Measurements from ENCODE around the gene DNMT3B.
A peak's percentile ranks its signal among the peaks of the same experiment; 100 is the strongest.
"Not testable (repeated sequence)": the region's sequence is repeated elsewhere in the genome, so short reads cannot be mapped to it uniquely, and the experiment has no call there.

Gene DNMT3B

DNA sequence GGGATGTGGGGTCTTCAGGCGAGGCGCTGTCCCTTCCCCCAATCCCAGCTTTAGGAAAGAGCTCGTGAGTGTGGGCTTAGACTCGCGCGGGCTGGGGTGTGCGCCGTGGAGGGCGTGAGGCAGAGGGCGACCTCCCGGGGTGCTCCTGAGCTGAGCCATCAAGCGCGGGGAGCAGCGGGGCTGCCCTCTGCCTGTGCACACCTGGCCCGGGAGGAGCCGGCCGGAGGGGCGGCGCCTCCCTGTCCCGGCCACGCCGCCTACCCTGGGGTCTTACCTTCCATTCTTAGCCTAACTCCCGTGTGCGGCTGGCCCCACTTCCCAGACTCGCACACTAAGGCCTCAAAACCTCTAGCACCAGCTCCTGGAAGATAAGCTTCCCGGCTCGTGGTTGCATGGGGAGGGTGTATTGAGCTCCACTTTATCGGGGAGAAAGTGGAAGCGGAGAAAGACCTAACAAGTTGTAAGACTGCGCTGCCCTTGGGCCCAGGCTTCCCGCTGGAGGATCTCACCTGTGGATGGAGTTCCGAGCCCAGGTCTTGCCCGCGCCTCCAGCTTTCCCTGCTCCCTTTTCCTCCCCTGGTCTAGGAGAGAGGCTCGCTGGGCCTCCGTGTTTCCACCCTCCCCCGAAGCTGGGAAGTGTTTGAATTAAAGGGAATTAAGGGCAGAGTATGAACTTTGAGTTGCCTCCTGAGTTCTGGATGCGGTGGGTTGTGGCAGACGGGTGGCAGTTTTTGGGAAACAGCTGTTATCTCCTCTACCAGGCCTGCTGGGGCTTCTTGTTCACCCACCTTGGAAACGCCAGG, 1.2 kb downstream of the DNMT3B start:
- DNase-seq (ENCODE audit: low read depth in 2 of 2): no peak

DNA sequence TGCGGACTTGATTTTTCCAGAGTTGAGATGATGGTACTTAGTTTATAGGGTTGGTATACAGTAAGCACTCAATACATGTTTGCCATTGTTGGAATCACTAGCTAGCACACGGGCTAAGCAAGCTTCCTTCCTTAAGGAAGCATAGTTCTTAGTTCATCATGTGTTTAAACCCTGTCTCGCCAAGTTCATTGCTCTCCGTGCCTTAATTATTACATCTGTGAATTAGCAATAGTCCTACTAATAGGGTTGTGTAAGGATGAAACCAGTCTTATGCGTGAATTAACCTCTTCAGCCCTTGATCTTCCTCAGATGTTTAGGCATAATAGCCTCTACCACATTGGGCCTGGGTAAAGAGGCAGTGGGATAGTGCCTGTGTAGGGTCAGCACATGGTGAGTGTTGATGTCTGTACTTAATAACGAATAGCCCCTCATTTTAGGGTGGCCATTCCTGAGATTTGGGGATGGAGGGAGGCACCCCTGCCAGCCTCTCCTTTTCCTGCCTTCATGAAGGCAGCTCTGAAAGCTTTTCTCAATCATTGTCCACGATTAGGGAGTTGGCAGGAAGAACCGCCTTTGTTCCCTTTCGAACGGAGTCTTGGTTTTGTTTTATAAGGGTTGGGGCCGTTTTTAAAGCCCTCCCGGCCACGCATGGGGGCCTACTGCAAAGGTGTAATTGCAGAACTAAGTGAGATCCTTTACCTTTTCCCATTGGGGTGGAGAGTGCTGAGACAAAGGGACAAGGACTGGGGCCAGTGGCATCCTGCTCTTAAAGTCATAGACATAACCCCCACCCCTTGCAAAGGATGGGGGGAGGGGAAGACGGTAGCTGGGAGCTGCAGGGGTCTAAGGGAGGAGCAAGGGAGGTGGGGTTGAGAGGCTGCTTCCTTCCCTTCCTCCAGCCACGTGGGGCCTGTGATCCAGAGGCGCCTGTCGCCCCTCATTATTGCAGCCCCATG, 2.1 kb downstream of the DNMT3B start:
- no peak for DNase-seq (ENCODE audit: low read depth in 2 of 2)

DNA sequence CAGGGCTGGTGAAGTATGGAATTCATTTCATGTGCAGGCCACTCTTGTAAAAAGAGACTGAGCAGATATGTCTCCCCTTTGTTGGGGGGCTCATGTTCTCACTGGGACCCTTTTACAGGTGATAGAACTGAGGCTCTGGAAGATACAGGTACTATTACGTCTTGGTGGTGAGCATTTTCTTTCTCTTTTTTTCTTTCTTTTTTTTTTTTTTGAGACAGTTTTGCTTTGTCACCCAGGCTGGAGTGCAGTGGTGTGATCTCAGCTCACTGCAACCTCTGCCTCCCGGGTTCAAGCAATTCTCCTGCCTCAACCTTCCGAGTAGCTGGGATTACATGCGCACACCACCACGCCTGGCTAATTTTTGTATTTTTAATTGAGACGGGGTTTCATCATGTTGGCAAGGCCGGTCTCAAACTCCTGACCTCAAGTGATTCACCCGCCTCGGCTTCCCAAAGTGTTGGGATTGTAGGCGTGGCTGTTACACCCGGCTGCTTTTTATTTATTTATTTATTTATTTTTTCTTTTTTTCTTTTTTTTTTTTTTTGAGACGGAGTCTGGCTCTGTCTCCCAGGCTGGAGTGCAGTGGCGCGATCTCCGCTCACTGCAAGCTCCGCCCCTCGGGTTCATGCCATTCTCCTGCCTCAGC, 3.2 kb downstream of the DNMT3B start:
- DNase-seq (ENCODE audit: low read depth in 2 of 2): not testable (repeated sequence)

DNA sequence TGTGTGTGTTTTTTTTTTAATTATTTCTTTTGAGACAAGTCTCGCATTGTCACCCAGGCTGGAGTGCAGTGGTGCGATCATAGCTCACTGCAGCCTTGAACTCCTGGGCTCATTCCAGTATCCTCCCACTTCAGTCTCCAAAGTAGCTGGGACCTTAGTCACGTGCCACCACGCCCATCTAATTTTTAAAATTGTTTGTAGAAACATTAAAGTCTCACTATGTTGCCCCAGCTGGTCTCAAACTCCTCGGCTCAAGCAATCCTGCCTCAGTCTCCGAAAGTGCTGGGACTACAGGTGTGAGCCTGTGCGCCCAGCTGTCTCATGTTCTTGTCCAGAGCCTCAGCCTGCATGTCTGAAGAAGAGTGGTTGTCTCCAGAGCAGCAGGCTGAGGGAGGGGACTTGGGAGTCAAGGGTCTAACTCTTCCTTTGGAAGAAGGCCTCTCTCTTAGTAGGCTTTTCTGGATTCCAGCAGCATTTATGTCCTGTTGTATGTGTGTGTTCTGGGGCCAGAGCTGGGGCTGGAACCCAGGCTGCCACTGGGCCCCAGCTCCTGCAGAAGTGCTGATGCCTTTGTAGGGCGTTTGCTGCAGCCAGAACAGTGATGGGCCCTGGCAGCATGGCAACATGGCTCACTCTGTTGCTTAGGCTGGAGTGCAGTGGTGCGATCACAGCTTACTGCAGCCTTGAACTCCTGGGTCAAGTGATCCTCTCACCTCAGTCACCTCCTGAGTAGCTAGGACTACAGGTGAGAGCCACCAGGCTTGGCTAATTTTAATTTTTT, 5.4 kb downstream of the DNMT3B start:
- DNase-seq (ENCODE audit: low read depth in 2 of 2): no peak

- DNase-seq (ENCODE audit: low read depth in 2 of 2): no peak
Measured at GRCh38 chr20:32772046-32772445, 9.9 kb downstream of the DNMT3B start.

DNA sequence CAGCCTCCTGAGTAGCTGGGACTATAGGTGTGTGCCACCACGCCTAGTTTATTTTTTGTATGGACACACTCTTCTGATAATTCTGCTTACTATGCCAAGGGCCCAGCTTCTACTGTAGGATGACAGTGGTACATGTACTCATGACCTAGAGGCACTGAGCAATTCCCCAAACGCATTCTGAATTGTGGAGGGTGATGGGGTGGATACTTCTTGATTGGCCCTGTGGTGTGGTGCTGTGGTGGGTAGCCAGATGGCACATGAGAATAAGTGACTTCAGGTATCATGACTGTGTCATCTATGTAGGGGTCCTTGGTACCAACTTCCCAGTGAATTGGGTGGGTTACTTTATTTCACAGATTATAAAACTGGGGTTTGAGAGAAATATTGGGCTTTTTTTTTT, 11.0 kb downstream of the DNMT3B start:
- DNase-seq (ENCODE audit: low read depth in 2 of 2): no peak

DNA sequence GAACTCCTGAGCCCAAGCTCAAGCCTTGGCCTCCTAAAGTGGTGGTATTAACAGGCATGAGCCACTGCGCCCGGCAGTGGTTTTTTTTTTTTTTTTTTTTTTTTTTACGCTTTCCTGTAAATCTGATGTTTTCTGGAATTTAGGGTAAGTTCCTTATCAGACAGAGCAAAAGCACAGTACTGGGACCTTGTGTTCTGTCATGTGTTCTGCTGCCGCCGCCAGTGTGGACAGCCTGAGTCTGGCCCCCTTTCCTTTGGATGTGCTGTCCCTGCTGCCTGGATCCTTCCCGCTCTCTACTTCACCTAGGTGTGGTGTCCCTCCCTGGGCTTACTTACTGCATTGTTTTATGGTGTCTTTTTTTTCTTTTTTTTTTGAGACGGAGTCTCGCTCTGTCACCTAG, 11.7 kb downstream of the DNMT3B start:
- DNase-seq (ENCODE audit: low read depth in 2 of 2): no peak

DNA sequence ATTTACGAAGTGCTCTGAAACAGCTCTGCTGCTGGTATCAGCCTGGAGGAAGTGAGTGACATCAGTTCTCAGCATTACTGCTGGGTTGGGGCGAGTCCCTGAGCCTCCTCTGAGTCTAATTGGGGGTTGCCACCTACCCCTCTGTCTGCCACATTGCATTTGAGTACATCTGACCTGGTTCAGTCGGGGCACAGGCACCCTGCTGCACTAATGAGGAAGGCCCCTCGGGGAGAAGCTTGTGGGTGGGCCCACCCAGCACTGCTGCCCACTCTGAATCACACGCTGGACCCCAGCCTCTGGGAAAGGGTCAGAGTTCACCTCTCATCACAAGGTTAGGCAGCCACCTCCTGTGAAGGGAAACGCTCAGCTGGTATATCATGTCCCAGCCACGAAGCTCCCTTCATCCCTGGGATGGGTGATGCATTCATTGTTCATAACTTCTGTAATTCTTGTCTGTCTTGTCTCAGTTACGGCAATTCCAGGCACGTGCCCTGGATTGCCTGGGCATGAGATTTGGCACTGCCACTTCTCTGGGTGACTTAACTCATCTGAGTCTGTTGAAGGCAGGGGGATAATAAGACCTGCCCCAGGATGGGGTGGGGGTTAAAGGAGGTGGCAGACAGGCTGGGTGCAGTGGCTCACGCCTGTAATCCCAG, 13.3 kb downstream of the DNMT3B start:
- no peak for DNase-seq (ENCODE audit: low read depth in 2 of 2)

GRCh38 chr20:32777177-32777956, 15.2 kb downstream of the DNMT3B start:
- DNase-seq (ENCODE audit: low read depth in 2 of 2): no peak

DNA sequence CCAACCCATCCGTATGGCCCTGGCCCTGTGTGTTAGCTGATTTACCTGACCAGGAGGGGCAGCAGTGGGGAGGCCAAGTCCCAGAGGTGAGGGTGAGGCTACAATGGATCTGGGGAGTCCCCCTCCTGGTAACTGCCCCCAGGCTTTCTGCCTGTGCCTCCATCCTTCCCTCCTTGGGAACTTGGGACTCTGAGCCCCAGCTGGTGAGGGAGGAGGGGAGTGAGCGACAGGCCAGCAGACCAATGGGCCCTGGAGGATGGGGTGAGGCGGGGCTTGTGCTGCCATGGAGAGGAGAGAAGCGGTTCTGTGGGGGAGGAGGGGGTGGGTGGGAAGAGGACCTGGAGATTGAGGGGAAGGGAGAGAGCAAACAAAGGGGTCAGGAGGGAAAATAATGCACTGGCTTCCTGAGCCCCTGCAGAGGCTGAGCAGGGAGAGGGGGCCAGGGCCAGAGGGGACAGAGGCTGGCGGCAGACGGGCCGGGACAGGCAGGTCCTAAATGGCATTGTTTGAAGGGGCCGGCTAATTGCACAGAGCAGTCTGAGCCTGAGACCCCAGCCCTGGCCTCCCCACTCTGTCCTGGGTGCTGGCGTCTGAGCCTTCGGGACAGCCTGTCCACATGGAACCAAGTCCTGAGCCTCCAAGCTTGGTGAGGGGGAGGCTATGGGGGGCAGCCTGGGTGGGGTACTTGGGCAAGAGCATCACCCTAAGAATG, 17.5 kb downstream of the DNMT3B start:
- no peak for DNase-seq (ENCODE audit: low read depth in 2 of 2)

DNA sequence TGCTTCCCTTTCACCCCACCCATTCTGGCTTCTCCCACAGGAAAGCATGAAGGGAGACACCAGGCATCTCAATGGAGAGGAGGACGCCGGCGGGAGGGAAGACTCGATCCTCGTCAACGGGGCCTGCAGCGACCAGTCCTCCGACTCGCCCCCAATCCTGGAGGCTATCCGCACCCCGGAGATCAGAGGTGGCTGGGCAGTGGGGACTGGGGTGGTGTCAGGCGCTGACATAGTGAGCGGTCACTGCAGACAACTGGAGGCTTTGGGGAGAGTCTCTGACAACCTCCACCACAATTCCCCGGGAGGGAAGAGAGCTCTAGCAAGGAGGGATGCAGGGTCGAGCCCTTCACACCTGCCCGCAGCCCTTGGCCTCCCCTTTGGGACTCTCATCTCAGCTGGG, 18.1 kb downstream of the DNMT3B start:
- DNase-seq (ENCODE audit: low read depth in 2 of 2): no peak

GRCh38 chr20:32780749-32781655, 18.8 kb downstream of the DNMT3B start:
- no peak for DNase-seq (ENCODE audit: low read depth in 2 of 2)

GRCh38 chr20:32784369-32785080, 22.3 kb downstream of the DNMT3B start:
- no peak for DNase-seq (ENCODE audit: low read depth in 2 of 2)

DNA sequence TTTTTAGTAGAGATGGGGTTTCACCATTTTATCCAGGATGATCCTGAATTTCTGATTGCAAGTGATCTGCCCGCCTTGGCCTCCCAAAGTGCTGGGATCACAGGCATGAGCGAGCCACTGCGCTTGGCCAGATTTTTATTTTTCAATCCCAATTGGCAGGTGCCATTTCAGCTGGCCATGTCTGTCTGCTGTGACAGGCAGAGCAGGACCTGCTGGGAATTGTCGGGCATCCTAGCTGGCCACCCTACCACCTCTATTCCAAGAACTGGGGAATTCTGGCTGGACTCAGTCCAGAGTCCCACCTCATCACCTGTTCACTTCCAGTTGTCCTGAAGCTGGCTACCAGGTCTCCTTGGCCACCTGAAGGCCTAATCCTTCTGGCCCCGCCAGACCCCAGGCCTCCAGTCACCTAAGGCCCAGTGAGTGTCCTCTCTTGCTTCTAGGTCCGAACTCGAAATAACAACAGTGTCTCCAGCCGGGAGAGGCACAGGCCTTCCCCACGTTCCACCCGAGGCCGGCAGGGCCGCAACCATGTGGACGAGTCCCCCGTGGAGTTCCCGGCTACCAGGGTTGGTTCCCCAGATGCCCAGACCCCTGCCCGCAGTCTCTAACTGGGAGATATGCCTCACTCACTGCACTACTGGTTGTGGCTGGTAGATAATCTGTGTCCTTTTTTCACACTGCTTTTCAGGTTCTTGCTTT, 24.0 kb downstream of the DNMT3B start:
- no peak for DNase-seq (ENCODE audit: low read depth in 2 of 2)

- DNase-seq (ENCODE audit: low read depth in 2 of 2): no peak
Measured at GRCh38 chr20:32787168-32787567, 25.0 kb downstream of the DNMT3B start.

GRCh38 chr20:32789896-32790750, 27.9 kb downstream of the DNMT3B start:
- DNase-seq (ENCODE audit: low read depth in 2 of 2): peak; percentile 51 to 53
